ENCODE data around the gene L3MBTL4. TPM values are rescaled to one million over a fixed set of nuclear protein-coding genes. Genes with fewer than 3 reads are reported as not detected.

Gene L3MBTL4
- total RNA-seq, 2 experiments from 2014 or later, result 0.13 to 0.17 TPM

DNA sequence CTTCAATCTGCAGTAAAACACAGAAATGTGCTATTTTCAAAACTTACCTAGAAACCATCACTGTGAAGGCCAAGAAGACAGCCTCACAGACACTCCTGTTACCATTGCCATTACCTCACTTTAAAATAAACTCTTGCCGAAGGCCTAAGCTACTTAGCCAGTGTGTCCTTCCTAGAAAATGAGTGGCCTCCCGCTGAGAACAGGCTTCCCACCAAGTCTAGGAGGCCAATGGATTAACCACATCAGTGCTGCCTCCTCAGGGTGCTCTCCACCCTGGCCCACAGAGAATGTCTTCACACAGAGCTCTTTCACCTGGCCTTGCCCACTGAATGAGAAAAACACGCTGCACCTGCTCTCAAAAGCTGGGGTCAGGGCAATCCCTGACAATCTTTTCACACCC is 47.5 kb downstream of the L3MBTL4 start:
- ChIA-PET POLR2A (no interaction called here), CTCF (no interaction called here)

- ChIA-PET POLR2A (no interaction called here), CTCF (no interaction called here)
Measured at GRCh38 chr18:6366776-6367175, 47.9 kb downstream of the L3MBTL4 start.

DNA sequence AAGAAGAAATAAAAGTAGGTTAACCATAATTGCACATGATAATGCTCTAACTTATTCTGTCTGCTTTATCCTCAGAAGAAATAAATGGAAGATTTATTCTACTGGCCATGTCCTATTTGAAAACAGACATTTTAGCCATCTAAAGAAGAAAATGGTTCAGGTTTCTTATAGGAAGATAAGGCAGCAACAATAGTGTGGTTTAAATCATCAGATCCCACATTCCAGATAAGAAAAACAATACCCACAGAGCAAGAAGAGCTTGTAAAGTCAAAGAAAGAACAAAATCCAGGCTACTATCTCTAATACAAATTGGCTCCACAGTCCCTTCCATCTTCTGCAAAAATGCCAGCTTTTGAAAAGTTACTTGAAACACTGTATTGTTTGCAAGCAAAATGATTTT is 49.3 kb downstream of the L3MBTL4 start:
- ChIA-PET POLR2A (no interaction called here), CTCF (no interaction called here)

DNA sequence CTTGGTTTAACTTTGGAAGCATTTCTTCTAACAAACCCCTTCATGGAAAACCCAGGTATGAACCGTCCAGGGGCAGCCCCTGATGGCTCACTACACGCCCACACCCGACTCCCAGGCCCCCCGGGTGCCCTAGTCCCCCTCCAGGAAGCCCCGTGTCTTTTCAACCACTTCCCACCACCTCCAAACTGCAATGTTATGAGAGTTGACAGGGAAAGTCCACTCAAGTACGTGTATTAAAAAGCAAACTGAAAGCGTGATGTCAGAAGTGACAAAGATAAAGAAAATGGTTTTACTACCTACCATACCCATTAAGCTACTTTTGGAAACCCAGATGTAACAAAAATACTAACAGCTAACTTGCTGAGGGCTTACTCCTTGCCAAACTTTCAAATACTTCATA is 51.5 kb downstream of the L3MBTL4 start:
- ChIA-PET POLR2A (no interaction called here), CTCF (no interaction called here)

GRCh38 chr18:6362559-6363129 is 52.1 kb downstream of the L3MBTL4 start:
- ChIA-PET CTCF (no interaction called here), POLR2A (no interaction called here)

GRCh38 chr18:6357668-6358067 is 57.0 kb downstream of the L3MBTL4 start:
- POLR2A ChIA-PET, result no interaction called here
- CTCF ChIA-PET, result no interaction called here

GRCh38 chr18:6355789-6356589 is 58.7 kb downstream of the L3MBTL4 start:
- POLR2A ChIA-PET, result no interaction called here
- CTCF ChIA-PET, result no interaction called here

DNA sequence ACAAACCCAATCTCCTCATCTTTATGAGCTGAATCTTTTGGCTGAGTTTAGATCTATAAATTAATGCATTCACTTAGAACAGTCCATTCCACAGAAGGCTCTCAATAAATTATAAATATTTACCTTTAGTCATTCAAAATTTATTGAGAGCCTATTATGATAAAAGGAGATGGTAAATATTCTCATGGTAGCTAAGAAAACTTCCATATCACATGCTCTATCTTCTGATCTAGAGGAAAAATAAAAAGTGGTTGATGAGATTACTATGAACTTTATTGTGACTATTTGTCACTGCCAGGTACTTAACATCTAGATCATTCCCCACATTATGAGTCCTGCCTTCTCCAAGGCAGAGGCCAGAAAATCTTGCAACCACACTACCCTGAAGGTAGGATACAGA is 62.4 kb downstream of the L3MBTL4 start:
- CTCF ChIA-PET, result no interaction called here
- POLR2A ChIA-PET, result no interaction called here

DNA sequence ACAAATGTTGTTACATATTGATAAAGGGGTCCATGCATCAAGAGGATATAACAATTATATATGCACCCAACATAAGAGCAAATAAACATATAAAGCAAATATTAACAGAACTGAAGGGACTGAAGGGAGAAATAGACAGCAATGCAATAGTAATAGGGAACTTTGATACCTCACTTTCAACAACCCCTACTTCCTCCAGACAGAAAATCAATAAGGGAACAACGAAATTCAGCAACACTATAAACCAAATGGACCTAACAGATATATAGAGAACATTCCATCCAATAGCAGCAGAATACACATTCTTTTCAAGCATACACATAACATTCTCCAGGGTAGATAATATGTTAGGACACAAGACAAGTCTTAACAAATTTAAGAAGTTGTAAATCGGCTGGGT is 71.7 kb downstream of the L3MBTL4 start:
- POLR2A ChIA-PET, result no interaction called here
- CTCF ChIA-PET, result no interaction called here

- ChIA-PET POLR2A (no interaction called here), CTCF (no interaction called here)
Measured at GRCh38 chr18:6341709-6342108, 73.0 kb downstream of the L3MBTL4 start.

- CTCF ChIA-PET, result no interaction called here
- POLR2A ChIA-PET, result no interaction called here
Measured at GRCh38 chr18:6341303-6341702, 73.4 kb downstream of the L3MBTL4 start.

DNA sequence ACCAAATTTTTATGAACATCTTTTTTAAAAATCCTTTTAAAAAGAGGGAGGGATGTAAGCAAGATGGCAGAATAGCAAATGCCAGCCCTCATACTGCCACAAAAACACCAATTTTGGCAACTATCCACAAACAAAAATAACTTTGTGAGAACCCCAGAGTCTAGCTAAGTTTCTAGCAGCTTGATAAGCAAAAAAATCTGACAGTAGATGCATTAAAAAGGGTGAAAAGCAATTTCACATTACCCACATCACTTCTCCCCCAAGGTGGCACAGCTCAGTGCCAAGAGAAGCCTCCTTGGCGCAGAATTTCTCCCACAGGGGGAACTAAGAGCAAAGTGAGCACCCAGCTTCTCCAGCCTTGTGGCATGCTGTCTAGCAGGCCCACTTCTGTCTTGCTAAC is 74.6 kb downstream of the L3MBTL4 start:
- POLR2A ChIA-PET, result no interaction called here
- CTCF ChIA-PET, result no interaction called here

DNA sequence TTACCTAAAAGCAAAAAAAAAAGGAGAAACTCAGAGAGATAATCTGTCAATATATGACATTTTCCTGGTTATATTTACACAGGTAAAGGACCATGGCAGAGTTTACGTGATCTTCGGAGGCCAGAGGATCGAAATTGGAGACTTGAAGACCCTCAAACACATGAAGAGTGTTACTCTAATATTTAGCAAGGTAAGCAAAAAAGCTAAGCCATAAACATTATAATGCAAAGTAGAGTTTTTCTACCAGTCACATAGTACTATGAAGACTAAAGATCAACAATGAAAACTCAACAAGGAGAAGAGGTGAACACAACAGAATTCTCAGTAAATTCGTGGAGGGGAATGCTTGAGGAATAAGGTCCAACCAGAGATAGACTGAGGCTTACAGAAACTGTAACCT is 78.5 kb downstream of the L3MBTL4 start:
- CTCF ChIA-PET, result no interaction called here
- POLR2A ChIA-PET, result no interaction called here

DNA sequence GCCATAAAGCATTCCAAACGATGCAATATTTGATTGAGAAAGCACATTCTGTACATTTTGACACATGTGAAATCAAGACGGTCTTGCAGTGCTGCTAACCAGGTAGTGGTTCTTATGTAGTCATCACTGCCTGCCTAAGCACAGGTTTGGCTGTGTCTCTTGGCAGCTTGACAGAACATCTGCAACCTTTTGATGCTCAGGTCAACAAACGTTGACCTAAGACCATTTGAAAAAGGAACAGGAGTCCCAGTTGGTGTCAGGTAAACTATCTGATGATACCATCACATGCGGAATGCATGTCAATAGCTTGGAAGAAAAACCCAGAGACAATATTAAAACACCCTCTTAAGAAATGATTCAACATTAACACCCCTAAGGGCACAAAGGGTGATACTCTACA is 80.7 kb downstream of the L3MBTL4 start:
- POLR2A ChIA-PET, result no interaction called here
- CTCF ChIA-PET, result no interaction called here

- ChIA-PET POLR2A (no interaction called here), CTCF (no interaction called here)
Measured at GRCh38 chr18:6331872-6332271, 82.8 kb downstream of the L3MBTL4 start.

GRCh38 chr18:6330786-6331185 is 83.9 kb downstream of the L3MBTL4 start:
- CTCF ChIA-PET, result no interaction called here
- POLR2A ChIA-PET, result no interaction called here

- ChIA-PET POLR2A (no interaction called here), CTCF (no interaction called here)
Measured at GRCh38 chr18:6328621-6329010, 86.1 kb downstream of the L3MBTL4 start.

DNA sequence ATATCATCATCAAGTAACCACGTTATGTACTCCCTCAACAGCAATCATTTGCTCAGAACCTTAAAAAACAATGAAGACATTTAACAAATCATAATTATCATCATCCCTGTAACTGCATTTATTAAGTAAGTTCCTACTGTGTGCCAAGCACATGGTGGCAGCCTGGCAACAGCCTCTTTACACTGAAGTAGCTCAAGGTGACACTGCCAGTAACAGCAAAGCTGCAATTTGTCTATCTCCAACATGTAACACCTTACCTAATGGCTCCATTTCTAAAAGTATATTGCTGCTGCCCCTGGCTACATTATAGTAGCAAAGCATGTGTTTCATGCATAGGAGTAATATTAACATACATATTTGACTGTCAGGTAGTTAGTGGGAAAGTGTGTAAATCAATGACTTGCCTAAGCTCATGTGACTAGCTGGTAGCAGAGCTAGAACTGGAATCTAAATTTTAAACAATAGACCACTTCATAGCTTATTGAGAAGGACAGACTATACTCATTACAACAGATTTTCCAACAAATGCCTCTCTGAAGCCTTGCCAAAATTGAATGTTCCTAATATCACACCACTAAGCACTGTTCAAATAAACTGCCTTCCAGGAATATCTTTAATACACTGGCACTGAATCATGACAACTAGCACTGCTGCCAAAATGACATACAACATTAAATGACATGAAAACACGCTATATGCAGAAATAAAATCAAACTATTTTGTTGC is 86.7 kb downstream of the L3MBTL4 start:
- ChIA-PET POLR2A (no interaction called here), CTCF (no interaction called here)

DNA sequence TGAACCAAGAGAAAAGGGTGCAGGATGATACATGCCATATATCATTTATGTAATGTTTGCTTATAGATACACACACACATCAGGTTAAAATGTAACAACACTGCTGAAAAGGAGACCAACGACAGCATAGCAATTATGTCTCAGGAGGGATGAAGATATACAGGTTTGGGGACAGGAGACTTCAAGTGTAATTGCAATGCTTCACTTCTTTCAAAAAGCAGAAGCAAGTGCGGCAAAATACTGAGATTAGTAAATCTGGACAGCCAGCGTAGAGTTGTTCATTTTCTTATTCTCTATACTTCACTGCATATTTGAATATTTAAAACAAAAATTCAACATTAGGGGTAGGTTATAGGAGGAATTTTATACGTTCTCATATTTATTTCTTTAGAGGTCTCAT is 87.2 kb downstream of the L3MBTL4 start:
- ChIA-PET CTCF (no interaction called here), POLR2A (no interaction called here)

GRCh38 chr18:6326566-6326965 is 88.1 kb downstream of the L3MBTL4 start:
- ChIA-PET CTCF (no interaction called here), POLR2A (no interaction called here)

- POLR2A ChIA-PET, result no interaction called here
- CTCF ChIA-PET, result no interaction called here
Measured at GRCh38 chr18:6323319-6323889, 91.3 kb downstream of the L3MBTL4 start.

Measured in activated CD8-positive, alpha-beta memory T cell treated with anti-CD3 and anti-CD28 coated beads for 36 hours (primary cell).